T-helper 2 cell treated with Interferon-gamma antibody and Interleukin-4, amounts not matched to agents 100 ng/mL and 5 ng/mL, for 36 hours (primary cell): ENCODE measurements around the gene SND1. TPM values are rescaled to one million over a fixed set of nuclear protein-coding genes. Genes with fewer than 3 reads are reported as not detected.

ENCODE experiments used
- intact Hi-C: fragments of 100-400 bp; cut with micrococcal nuclease; formaldehyde crosslinking; loops from one replicate; pipeline ENCODE4 v1.15.1; 2023
- total RNA-seq: library from RNA; stranded (reverse); gene quantifications from 2 replicates; pipeline ENCODE4 v1.2.3, GENCODE V29; 2022

SND1 gene
- total RNA-seq, 1 donor from 2014 or later = 275 TPM

- intact Hi-C loops = no loop called here
Measured at GRCh38 chr7:127920787-127921438, 268.9 kb downstream of the SND1 start.

GRCh38 chr7:127922656-127923055 is 270.7 kb downstream of the SND1 start:
- intact Hi-C loops = no loop called here

- intact Hi-C loops = no loop called here
Measured at GRCh38 chr7:127924874-127925273, 272.9 kb downstream of the SND1 start.

GRCh38 chr7:127927348-127927696 is 275.3 kb downstream of the SND1 start:
- intact Hi-C loops = no loop called here

- intact Hi-C loops = no loop called here
Measured at GRCh38 chr7:127928222-127928621, 276.2 kb downstream of the SND1 start.

DNA sequence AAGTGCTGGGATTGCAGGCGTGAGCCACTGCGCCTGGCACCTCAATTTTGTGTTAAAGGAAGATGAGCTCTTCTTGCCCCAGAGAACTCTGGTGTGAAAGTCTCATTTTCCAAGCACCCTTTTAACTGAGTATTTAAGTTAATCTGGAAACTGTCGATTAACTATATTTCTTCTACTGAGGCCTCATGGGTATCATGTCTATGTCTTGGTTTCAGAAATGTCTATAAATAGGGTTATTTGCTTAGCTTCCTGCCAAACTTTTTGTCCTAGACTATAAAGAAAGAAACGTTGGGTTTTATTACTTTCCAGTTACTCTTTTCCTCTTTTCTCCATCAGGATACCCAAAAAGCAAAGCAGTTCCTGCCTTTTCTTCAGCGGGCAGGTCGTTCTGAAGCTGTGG is 276.9 kb downstream of the SND1 start:
- intact Hi-C loops = no loop called here

DNA sequence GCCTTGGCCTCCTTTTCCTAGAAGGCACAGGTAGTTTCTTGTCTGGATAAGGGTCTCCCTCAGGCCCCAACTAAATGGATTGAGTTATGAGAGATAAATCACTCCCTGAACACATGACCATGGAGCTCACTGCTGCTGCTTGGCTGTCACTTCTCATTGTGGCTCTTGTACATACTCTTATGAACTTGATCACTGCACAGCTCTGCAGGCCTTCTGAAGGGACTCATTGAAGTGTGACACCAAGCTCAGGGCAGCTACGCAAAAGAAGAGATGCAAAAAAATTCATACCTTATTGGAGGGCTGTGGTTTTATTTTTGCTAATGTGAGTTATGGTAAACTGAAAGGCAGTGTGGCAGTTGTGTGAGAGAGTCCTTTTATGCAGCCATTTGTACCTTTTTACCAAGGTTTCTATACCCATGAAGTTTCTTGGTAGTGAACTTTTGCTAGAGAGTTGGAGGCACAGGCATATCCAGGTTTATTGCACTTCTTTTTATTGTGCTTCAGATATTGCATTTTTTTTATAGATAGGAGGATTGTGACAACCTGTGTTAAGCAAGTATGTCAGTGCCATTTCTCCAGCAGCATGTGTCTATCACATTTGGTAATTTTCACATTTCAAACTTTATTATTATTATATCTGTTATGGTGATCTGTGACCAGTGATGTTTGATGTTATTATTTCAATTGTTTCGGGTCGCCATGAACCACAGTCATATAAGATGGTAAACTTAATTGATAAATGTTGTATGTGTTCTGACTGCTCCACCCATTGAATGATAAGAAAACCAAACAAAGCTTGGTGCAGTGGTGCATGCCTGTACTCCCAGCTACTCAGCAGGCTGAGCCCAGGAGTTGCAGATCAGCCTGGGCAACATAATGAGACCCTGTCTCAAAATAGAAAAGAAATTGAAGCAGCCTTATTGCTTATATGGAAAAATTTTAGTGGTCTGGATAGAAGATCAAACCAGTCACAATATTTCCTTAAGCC is 278.6 kb downstream of the SND1 start:
- intact Hi-C loops = no loop called here

- intact Hi-C loops = no loop called here
Measured at GRCh38 chr7:127932076-127932475, 280.1 kb downstream of the SND1 start.

DNA sequence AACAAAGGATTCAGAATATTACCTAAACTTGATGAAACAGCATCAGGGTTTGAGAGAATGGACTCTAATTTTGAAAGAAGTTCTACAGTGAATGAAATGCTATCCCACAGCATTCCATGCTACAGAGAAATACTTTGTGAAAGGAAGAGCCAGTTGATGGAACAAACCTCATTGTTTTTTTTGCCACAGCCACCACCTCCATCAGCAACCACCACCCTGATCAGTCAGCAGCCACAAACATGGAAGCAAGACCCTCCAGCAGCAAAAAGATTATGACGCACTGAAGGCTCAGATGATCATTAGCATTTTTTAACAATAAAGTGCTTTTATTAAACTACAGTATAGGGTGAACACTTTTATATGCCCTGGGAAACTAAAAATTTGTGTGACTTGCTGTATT is 280.5 kb downstream of the SND1 start:
- intact Hi-C loops = no loop called here

- intact Hi-C loops = no loop called here
Measured at GRCh38 chr7:127933146-127933545, 281.2 kb downstream of the SND1 start.

GRCh38 chr7:127934711-127935110 is 282.7 kb downstream of the SND1 start:
- intact Hi-C loops = no loop called here

- intact Hi-C loops = no loop called here
Measured at GRCh38 chr7:127935847-127936376, 283.9 kb downstream of the SND1 start.

- intact Hi-C loops = no loop called here
Measured at GRCh38 chr7:127937066-127937680, 285.2 kb downstream of the SND1 start.

GRCh38 chr7:127938588-127938987 is 286.6 kb downstream of the SND1 start:
- intact Hi-C loops = no loop called here

- intact Hi-C loops = no loop called here
Measured at GRCh38 chr7:127940381-127941160, 288.6 kb downstream of the SND1 start.

DNA sequence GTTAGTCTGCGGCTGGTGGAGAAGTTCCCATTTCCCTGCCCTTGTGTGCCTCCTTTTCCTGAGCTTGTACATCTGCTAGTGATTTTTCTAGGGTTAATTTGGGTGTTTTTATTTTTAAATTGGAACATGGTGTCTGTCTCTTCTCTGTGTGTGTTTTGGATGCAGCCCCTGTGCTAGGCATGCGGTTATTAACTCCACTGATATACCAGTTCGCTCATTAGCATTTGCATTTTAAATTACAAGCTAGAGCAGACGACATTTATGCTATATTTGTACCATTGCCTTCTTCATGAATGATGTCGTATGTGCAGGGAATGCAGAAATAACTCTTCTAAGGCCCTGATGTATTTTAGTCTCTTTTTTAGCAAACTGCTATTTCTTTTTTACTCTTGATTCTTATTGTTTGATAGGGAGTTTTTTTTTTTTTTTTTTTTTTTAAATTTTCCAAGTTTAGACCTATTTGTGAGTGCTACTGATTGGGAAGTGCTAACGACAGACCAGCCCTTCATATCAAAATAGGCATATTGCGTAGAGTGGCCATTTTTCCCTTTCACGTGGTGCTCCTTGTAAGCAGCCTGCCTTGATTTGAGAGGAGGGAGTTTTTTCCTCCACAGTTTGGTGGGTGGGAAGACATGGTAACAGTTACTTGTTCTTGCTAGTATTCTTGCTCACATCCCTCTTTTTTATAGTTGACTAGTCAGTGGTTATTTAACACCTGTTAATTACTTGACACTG is 289.6 kb downstream of the SND1 start:
- intact Hi-C loops = no loop called here

DNA sequence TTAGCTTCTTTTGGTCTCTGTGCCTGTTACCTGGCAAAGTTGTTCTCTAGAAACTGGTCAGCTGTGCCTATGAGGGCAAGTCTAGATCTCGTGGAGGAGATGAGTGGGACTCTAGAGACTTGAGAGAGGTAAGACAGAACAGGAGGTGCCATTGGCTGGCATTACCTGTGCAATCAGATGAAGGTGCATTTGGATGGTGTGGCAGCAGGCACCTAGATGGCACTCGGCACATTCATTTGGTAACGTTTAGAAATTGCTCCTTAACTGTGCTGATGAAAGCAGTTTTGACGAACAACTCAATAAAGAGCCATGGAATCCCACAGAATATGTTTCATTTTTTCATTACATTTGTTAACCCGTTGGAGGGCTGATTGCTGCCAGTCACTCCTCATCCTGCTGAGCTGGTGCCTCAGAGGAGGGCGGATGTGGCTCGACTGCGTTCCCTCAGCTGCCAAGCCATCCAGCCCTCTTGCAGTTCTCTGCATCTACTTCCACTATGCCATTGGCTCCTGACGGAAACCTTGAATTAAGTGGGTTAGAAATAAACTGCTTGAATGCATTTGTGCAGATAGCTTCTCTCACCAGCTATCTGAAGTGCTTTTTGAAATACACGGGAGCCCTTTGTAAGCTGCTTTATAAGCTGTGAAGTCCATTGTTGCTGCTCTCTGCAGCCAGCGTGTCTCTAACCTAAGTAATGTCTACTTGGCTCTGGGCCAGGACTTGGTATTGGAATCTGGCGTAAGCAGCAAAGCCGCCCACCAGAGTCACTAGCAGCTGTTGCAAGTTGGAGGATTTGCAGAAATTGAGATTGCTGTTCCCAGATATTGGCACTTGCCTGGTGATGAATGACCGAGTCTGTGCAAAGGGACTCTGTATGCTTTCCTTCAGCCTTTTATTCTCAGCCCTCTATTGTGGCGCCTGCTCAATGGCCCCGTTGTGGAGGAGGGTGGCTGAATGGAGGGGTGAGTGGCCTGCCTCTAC is 291.8 kb downstream of the SND1 start:
- intact Hi-C loops = no loop called here

GRCh38 chr7:127946111-127946510 is 294.1 kb downstream of the SND1 start:
- intact Hi-C loops = no loop called here

DNA sequence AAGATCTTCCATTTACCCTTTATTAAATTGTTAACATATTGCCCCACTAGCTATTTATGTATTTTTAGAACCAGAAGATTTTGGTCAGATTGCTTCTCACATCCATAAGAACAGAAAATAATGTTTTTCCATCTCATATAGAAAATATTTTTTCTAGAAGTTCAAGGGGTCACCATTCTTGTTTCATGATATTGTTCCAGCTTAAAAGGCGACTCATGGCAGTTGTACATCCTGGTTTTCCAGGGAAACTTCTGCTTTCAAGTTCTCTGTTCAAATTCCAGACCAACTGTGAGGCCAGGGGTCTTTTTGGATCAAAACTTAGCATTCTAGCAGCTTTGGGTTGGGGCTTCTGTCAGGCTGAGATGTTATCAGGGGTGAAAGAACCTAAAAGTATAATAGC is 294.9 kb downstream of the SND1 start:
- intact Hi-C loops = no loop called here
